Fibroblast of the aortic adventitia (primary cell): ENCODE results near the gene SPOUT1. TPM values are rescaled to one million over a fixed set of nuclear protein-coding genes. Genes with fewer than 3 reads are reported as not detected.

Source experiments
- DNase-seq: peaks from one replicate; pipeline ENCODE4 v3.0.0-alpha.2; 2010; ENCODE audit warnings: low read depth
- H3K4me3 ChIP-seq: 2 replicates; pipeline ENCODE4 v1.5.1; 2011; ENCODE audit warnings: low read depth, mild to moderate bottlenecking, control low read depth, low read length, moderate library complexity
- CTCF ChIP-seq: IDR thresholded peaks from 2 replicates; pipeline ENCODE4 v1.5.1; 2011; ENCODE audit warnings: mild to moderate bottlenecking, low read length, control low read depth, inconsistent platforms; ENCODE audit not compliant: insufficient read depth
- total RNA-seq: library from RNA; depleted of rRNA; stranded (reverse); fragments of >200 nt; gene quantifications from 2 replicates; pipeline ENCODE4 v1.2.3, GENCODE V29; 2012; ENCODE audit warnings: low replicate concordance

SPOUT1 gene
- total RNA-seq, 1 donor: 14.9 TPM

DNA sequence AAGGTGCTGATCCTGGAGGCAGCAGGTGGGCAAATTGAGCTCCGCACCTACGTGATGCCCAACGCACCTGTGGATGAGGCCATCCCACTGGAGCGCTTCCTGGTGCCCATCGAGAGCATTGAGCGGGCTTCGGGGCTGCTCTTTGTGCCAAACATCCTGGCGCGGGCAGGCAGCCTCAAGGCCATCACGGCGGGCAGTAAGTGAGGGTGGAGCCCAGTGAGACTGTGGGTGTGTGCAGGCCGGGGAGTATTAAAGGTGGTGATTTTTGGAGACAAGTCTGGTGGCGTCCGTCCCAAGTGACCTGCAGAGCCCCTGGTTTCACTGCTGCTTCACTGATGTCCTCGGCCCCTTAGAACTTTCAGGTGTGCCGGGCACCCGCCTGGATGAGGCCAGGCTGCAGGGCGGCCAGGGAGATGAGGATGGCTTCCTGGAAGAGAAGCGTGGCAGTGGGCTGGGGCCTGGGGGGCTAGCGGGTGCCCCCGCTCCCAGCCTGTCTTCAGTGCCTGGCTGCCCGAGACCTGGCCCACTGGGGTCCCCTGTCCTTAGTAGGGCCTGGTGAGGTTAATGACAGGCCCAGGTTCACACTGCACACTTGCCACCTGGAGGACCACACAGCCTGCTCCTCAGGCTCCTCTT, 7.1 kb downstream of the SPOUT1 start:
- no peak overlapping the region for H3K4me3 ChIP-seq
- no peak for TF ChIP-seq CTCF
- DNase-seq: no peak

DNA sequence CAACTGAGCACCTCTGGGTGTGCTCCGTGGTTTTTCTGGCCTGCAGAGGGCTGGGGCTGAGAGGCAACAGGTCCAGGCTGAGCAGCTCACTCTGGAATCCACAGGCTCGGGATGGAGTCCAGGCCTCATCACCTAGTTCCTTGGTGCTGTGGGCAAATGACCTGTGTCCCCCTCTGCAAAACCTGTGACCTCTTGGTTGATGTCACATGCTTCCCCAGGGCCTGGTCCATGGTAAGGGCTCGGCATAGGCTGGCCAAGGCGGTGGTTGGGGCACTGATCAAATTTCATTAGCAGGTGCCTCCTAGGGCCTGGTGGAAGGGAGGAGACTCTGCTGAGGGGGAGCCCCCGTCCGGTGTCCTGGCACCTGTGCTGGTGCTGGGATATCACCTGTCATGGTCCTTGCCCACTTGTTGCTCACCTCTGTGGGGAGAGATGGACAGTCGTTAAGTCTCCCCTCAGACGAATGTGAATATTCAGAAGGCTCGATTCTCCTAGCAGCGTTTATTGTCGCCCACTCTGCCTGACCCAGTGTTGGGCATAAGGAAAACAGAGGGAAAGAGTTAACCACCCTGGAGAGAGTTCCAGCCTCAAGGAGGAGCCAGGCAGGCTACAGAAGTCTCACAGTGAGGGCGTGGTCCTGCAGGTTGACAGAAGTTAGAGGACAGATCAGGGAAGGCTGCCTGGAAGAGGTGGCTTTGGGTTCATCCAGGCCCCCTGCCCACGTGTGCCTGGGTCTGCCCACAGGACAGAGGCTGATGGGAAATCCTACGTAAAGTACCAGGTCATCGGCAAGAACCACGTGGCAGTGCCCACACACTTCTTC, 7.8 kb downstream of the SPOUT1 start:
- H3K4me3 ChIP-seq: no peak overlapping the region
- no peak for TF ChIP-seq CTCF
- DNase-seq: no peak

DNA sequence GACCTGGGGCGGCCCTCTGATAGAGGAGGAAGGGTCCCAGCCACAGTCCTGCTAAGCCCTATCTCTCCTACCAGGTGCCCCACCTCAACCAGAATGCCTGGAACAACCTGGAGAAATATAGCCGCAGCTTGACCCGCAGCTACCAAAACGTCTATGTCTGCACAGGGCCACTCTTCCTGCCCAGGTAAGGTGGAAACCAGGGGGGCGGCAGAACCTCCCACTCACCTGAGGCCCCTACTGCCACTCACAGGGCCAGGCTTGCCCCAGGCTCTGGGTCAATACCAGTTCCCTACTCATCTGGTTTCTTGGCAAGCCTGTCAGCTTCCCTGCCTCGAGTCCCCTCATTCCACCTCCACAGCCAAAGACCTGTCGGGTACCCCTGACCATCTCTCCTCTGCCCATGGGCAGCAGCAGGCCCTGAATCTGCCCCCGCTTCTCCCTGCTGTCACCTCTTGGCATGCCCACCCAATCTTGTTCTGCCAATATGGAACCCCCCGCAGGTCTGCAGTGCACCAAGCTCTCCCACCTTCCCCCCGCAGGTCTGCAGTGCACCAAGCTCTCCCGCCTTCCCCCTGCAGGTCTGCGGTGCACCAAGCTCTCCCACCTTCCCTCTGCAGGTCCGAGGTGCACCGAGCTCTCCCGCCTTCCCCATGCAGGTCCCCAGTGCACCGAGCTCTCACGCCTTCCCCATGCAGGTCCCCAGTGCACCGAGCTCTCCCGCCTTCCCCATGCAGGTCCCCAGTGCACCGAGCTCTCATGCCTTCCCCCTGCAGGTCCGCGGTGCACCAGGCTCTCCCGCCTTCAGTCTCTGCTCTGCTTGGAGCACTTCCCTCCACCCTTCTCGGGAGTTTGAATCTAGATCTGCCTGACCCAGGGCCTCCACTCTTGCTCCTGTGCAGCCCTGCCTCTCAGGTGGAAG, 8.7 kb downstream of the SPOUT1 start:
- no peak for TF ChIP-seq CTCF
- no peak overlapping the region for H3K4me3 ChIP-seq

DNA sequence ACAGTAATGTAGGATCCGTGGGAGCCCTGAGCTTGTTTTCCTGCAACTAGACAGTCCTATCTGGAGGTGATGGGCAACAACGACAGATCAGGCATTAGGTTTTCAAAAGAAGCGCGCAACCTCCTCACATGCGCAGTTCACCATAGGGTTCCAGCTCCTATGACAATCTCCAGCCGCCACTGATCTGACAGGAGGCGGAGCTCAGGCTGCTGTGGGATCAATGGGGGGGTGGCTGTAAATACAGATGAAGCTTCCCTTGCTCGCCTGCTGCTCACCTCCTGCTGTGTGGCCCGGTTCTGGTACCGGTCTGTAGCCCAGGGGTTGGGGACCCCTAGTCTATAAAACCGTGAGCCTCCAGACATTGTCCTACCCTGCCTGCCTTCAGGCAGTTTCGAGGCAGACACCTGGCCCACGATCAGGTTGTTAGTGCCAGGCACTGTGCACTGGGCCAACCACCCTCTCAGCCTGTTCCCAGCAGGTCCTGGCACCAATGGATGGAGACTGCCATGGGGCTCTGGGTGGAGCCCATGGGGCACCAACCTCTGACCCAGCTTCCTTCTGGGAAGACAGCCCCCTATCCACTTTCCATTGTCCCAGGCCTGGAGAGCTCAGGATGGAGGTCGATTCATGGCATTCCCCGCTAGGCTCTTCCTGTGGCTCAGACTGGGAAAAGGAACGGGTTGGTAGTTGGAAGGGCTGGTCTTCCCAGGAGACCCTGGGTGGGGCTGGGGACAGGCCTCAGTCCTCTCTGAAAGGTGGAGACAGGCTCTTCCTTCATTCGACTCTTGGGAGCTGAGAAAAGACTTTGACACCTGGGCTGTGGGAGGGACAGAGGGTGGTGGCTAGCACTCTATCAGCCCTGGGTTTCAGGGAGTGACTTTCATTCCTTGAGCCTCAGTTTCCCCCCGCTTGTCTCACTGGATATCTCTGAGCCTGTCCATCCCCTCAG, 9.6 kb downstream of the SPOUT1 start:
- no peak for TF ChIP-seq CTCF
- peak; percentile 62 for DNase-seq
- no peak overlapping the region for H3K4me3 ChIP-seq

More for the DNA sequence above, 8.7 kb downstream of the SPOUT1 start:
- no peak for DNase-seq

- peak overlapping the region; percentile 77 for H3K4me3 ChIP-seq
- peak; percentile 5 for DNase-seq
- TF ChIP-seq CTCF: no peak
Observed at GRCh38 chr9:128818839-128819715, 10.5 kb downstream of the SPOUT1 start.
